HepG2 (cell line): ENCODE measurements around the gene NUDT3. TPM values are rescaled to one million over a fixed set of nuclear protein-coding genes. Genes with fewer than 3 reads are reported as not detected.
A peak's percentile ranks its signal among the peaks of the same experiment; 100 is the strongest.

Source experiments
- EEA1 ChIP-seq: sonication (generic); formaldehyde crosslinking; IDR thresholded peaks from 2 replicates; pipeline ENCODE4 v1.5.1; 2020; ENCODE audit warnings: mild to moderate bottlenecking, missing genetic modification reagents, borderline replicate concordance
- ELF1 ChIP-seq: sonication (generic); formaldehyde crosslinking; IDR thresholded peaks from 2 replicates; pipeline ENCODE4 v1.4.0; 2020; ENCODE audit warnings: missing genetic modification reagents
- NFYC ChIP-seq: IDR thresholded peaks from 2 replicates; pipeline ENCODE4 v1.6.1; 2016; ENCODE audit warnings: missing genetic modification reagents, missing compliant biosample characterization
- RORA ChIP-seq: sonication (generic); formaldehyde crosslinking; IDR thresholded peaks from 2 replicates; pipeline ENCODE4 v1.5.0; 2020; ENCODE audit warnings: mild to moderate bottlenecking, missing genetic modification reagents, moderate library complexity
- ZBED4 ChIP-seq: sonication (generic); formaldehyde crosslinking; IDR thresholded peaks from 2 replicates; pipeline ENCODE4 v1.4.0; 2020; ENCODE audit warnings: missing genetic modification reagents, borderline replicate concordance
- ZMYM4 ChIP-seq: sonication (generic); formaldehyde crosslinking; IDR thresholded peaks from 2 replicates; pipeline ENCODE4 v1.8.1; 2023; ENCODE audit warnings: mild to moderate bottlenecking, missing genetic modification reagents
- ZNF138 ChIP-seq: sonication (generic); formaldehyde crosslinking; IDR thresholded peaks from 2 replicates; pipeline ENCODE4 v1.5.0; 2020; ENCODE audit warnings: mild to moderate bottlenecking, low read depth, missing genetic modification reagents
- ZNF362 ChIP-seq: sonication (generic); formaldehyde crosslinking; IDR thresholded peaks from 2 replicates; pipeline ENCODE4 v1.4.0; 2020; ENCODE audit warnings: missing genetic modification reagents, mild to moderate bottlenecking, borderline replicate concordance
- ZSCAN29 ChIP-seq: sonication (generic); formaldehyde crosslinking; conservative IDR thresholded peaks from 2 replicates; pipeline ENCODE4 v1.4.0; 2020; ENCODE audit warnings: mild to moderate bottlenecking, missing genetic modification reagents
- polyA plus RNA-seq, 8 experiments: library from polyadenylated mRNA; depleted of rRNA in 3 of 8; stranded (reverse) in 7 of 8; unstranded in 1 of 8; fragments of >200 nt; fragmentation: Illumina TruSeq in 4 of 8; extraction: Trizol in 4 of 8; gene quantifications; 2 replicates each; pipeline versions ENCODE4 v1.2.1 to v1.2.3, GENCODE V29; 2011 to 2016; ENCODE audit warnings: low read depth in 4 of 8, missing spikeins in 1 of 8, mixed read lengths in 1 of 8; ENCODE audit not compliant: insufficient read depth in 1 of 8
- total RNA-seq, 5 experiments: library from RNA; depleted of rRNA; stranded (reverse); fragments of >200 nt; fragmentation: Illumina TruSeq; extraction: Trizol; gene quantifications; 2 replicates each; pipeline ENCODE4 v1.2.3, GENCODE V29; 2016; ENCODE audit warnings: low read depth in 1 of 5

Gene NUDT3
- total and polyA plus RNA-seq, 2 of the 13 experiments (the other 11 are each of a cell fraction or from before 2014, with no cell fraction given): 20.2 to 20.6 TPM

DNA sequence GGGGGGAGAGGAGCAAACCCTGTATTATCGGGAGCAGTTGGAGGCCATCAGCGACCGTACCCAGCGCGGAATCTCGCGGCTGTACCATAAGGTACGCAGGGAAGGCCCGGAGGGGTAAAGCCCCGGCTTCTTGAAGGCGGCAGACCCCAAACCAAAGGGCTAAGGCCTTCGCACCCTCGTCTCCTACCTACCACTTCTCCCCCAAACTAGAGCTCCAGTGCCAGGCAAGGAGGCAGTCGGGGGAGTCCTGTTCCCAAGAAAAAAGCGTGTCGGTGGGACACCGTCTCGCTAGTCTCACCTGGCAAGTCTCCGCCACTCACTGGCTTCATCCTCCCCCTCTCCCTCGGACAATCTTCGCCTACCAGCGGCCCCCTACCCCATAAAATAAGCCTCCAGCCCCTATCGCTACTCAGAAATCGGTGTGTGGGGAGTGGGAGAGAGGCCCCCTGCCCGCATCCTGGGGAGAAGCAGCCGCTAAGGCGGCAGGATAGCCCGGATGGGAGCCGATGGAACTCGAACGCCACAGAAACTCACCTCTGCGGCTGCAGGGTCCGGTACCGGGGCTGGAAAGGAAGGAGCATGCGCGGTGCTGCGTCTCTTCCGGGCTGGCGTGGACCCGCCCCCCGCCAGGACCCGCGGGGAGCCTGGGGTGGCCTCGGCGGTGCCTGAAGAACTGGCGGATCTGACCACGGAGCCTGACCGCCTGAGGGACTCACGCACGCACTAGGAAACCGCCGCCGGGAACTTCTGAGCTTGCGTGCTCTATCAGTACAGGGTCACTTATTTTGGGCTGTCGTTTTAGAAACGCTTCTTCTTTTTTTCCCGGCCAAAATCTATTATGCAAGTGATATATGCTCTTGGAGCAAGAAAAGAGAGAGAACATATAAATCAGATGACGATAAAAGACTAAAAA, 33.3 kb upstream of the NUDT3 start, which contains the start of gene RPS10 (continued):
- TF ChIP-seq ZBED4 (no peak; the same call in 1 of the 2 replicates), EEA1 (peak; percentile 92), NFYC (CRISPR knock-in tag) (no peak), ZNF138 (CRISPR knock-in tag) (peak; percentile 85; the same call in 1 of the 2 replicates), ELF1 (peak; percentile 96), ZNF362 (CRISPR knock-in tag) (no peak), ZSCAN29 (CRISPR knock-in tag) (peak; percentile 88), RORA (CRISPR knock-in tag) (no peak), ZMYM4 (CRISPR knock-in tag) (peak; percentile 80)
- TF ChIP-seq, all 625 proteins: peak for 310
